GM18520 (cell line): ENCODE data around the gene SPATA6.
"Not testable (repeated sequence)": the region's sequence is repeated elsewhere in the genome, so short reads cannot be mapped to it uniquely, and the experiment has no call there.

Source experiments
- ATAC-seq: cut with Tn5 transposase; IDR thresholded peaks from one replicate; pipeline ENCODE4 v1.9.1; 2021; ENCODE audit not compliant: unreplicated experiment

The SPATA6 gene

DNA sequence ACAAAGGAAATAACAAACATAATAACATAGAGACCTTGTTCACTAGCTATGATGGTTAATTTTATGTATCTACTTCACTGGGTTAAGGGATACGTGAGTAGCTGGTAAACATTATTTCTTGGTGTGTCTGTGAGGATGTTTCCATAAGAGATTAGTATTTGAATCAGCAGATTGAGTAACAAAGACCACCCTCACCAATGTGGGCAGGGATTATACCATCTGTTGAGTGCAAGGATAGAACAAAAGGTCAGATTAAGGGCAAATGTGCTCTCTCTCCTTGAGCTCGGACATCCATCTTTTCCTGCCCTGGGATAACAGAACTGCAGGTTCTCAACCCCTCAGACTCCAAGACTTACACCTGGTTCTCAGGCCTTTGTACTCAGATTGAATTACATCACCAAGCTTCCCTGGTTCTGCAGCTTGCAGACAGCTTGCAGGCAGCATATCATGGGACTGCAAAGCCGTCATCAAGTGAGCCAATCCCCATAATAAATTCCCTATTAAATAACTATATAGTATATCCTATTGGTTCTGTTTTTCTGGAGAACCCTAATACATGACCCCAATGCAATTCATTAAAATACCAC is 9.2 kb downstream of the SPATA6 start:
- ATAC-seq, result no peak

DNA sequence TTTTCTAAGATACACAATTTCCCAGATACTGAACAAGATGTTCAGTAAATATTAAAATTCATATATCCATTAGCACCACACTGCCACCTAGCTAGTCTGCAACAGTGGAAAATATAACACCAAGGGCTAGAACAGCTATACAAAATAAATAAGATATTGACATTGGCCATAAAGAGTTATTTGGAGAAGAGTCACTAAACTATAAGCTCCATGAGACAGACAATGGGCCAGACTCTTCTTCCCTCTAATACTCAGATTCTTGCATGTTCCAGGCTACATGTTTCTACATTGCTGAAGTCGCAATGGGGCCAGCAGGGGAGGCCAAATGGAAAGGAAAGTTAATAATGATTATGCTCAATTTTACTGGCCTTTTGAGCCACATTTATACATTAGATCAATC is 21.5 kb downstream of the SPATA6 start:
- no peak for ATAC-seq

DNA sequence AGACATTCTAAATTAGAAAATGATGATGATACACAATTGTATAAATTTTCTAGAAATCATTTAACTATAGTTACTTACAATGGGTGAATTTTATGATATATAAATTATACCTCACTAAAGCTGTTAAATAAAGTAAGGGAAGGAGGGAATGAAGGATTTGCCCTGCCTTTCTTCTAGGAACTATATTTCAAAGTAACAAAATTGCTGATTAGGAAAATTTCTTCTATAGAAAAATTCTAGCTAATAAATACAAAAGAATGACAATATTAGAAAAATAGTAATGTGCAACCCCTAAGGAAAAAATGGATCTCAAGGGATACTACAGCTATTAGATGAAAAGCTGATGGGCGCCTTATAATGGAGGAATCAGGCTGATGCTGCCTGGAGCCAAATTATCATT is 23.1 kb downstream of the SPATA6 start:
- ATAC-seq, result no peak

DNA sequence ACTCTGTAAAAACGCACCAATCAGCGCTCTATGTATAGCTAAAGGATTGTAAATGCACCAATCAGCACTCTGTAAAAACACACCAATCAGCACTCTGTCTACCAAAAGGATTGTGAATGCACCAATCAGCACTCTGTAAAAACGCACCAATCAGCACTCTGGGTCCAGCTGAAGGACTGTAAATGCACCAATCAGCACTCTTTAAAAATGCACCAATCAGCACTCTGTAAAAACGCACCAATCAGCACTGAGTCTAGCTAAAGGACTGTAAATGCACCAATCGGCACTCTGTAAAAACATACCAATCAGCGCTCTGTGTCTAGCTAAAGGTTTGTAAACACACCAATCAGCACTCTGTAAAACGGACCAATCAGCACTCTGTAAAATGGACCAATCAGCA is 27.8 kb downstream of the SPATA6 start:
- not testable (repeated sequence) for ATAC-seq

DNA sequence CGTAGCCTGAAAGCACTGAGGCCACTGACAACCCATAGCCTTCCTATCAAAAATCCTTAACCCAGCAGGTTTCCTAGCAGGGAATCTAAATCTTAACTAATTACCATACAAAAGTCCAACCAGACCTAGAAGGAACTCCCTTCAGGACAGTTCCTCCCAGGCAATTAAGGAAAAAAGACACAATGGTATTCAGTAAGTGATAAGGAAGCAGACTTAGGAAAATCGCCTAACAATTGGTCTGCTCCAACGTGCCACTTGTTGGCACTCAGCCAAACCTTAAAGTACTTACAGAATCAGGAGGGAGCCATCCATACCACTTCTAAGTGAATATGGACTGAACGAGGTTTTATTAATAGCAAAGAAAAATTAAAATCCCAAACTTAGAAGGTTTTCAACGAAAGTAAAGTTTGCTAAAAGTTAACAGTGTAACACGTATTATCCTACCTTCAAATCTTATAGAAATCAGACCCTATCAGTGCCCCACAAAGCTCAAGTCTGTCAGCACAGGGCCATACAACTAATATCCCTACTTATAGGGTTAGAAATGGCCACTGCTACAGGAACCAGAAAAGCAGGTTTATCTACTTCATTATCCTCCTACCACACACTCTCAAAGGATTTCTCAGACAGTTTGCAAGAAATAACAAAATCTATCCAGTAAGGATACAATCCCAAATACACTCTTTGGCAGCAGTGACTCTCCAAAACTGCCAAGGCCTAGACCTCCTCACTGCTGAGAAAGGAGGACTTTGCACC is 29.0 kb downstream of the SPATA6 start:
- ATAC-seq, result no peak

DNA sequence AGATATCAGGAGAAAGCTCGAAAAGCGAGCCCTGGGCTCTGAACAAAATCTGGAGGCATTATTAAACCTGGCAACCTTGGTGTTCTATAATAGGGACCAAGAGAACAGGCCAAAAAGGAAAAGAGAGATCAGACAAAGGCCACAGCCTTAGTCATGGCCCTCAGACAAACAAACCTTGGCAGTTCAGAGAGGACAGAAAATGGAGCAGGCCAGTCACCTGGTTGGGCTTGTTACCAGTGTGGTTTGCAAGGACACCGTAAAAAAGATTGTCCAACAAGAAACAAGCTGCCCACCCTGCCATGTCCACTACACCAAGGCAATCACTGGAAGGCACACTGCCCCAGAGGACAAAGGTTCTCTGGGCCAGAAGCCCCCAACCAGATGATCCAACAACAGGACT is 31.2 kb downstream of the SPATA6 start:
- not testable (repeated sequence) for ATAC-seq

DNA sequence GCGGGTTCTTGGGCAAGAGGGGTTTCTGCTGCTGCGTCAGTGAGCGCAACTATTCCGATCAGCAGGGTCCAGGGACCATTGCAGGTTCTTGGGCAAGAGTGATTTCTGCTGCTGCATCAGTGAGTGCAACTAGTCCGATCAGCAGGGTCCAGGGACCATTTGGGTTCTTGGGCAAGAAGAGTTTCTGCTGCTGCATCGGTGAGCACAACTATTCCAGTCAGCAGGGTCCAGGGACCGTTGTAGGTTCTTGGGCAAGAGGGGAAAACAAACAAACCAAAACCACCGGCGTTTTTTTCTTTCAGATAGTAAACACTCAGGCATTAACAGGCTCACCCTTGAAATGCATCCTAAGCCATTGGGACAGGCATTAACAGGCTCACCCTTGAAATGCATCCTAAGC is 32.6 kb downstream of the SPATA6 start:
- no peak for ATAC-seq

DNA sequence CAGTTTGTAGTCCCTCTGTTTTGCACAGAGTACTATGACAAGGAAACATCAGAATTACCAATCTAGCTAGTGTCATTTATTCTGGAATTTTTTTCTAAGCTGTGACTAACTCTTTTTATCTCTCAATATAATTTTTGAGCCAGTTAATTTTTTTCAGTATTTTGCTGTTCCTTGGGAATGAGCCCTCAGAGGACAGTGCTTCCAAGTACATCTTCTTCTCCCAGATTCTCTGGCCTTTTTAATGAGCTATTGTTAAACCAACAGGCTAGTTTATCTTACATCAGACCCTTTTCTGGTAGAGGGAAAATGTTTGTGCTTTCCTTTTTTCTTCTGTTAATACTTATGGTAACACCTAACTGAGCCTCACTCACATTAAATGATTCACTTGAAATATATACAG is 34.6 kb downstream of the SPATA6 start:
- ATAC-seq, result not testable (repeated sequence)

DNA sequence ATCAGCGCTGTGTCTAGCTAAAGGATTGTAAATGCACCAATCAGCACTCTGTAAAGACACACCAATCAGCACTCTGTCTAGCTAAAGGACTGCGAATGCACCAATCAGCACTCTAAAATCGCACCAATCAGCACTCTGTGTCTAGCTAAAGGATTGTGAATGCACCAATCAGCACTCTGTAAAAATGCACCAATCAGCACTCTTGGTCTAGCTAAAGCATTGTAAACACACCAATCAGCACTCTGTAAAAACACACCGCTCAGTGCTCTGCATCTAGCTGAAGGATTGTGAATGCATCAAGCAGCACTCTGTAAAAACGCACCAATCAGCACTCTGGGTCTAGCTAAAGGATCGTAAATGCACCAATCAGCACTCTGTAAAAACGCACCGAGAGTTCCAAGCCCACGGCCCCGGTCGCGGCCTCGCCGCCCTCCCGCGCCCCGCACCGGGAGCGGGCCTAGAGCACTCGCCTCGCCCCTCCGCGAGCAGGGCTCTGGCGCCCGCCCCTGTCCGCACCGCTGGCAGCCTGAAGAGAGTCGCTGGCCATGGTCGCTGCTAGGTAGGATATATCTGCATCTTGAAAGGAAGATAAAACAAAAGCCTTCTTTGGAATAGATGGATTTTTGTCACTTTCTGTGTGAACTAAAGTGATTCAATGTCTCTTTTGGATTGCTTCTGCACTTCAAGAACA is 36.5 kb downstream of the SPATA6 start:
- ATAC-seq, result not testable (repeated sequence)

DNA sequence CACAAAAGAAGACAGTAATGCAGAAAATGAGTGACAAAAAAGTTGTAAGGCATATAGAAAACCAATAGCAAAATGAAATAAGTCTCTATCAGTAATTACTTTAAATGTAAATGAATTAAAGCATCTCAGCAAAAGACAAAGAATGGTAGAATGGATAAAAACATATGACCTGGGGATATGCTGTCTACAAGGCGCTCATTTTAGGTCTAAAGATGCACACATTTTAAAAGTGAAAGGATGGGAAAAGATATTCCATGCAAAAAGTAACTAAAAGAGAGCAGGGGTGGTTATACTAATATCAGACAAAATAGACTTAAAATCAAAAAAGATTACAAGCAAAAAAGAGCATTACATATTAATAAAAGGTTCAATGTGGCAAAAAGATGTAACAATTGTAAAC is 41.2 kb downstream of the SPATA6 start:
- ATAC-seq, result no peak

DNA sequence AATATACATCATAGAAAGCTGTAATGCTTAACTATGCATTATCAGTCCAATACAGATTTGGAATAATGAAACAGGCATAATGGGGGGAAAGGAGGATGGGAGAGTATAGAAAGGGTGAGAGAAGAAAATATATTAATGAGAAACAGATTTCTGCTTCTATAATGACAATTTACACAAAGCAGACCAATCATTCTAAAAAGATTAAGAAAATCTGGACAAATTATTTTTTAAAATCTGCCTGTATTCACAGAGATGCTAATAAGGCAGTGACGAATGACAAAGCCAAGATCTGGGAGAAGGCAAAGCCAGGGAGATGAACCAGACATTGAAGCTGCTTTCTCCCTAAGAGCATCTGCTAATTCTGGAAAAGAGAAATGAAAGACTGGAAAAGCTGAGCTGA is 50.0 kb downstream of the SPATA6 start:
- ATAC-seq, result no peak

DNA sequence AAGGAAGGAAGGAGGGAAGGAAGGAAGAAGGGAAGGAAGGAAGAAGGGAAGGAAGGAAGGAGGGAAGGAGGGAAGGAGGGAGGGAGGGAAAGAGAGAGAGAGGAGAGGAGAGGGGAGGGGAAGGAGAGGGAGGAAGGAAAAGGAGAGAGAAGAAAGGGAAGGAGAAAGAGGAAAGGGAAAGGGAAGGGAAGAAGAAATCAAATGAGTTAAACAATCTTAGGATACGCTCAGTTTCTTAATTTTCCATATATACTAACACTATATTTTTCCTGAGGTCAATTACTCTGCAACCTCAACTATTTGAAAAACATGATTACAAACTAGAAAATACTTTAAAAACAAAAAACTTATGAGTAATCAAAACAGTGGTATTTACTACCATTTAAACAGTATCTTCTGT is 53.3 kb downstream of the SPATA6 start:
- ATAC-seq, result no peak

DNA sequence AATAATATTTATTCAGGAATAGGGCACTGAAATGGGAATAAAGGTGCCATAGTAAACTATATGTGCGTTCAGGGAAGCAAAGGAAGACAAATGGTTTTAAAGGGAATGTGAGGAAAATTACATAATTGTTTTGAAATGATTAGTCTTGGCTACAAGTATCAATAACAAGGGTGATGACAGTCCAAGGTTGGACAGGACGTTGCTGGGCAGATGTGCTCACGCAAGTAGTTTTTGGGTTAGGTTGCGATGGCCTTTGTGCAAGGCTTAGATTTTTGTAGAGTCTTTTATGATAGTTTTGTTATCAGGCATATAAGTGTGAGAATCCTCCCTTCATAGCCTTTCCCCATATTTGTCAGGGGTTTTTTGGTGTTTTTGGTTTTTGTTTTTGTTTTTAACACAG is 57.0 kb downstream of the SPATA6 start:
- no peak for ATAC-seq

DNA sequence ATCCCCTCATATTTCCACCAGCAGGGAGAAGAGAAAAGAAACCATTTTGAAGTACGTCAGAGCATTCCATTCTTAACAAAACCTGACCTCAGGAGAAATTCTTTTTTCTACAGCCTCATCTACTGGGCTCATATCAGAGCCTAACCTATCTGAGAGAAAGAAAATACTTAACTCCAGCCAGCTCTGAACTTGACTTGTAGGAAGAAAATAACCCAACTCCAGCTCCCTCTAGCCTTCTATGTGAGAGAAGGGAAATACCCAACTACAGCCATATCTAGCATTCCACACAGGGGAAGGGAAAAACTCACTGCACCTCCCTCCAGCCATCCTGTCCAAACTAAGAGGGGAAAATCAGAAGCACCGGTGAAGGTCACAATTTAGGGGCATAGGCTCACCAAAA is 57.7 kb downstream of the SPATA6 start:
- no peak for ATAC-seq

DNA sequence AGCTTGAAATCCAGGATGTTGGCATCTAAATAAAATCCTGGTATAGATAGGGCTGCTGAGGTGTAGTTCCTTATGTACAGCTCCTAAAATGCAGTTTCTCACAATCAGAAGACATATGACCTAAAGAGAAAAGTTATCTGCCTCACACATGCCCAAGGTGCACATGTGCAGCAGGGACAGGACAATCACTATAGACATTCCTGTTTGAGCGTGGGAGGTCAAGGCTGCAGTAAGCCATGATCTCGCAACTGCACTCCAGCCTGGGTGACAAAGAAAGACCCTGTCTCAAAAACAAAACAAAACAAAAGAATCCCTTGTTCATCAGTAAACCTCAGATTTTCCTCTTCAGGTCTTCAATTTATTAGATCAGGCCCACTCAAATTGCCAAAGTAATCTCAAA is 66.1 kb downstream of the SPATA6 start:
- ATAC-seq, result no peak

DNA sequence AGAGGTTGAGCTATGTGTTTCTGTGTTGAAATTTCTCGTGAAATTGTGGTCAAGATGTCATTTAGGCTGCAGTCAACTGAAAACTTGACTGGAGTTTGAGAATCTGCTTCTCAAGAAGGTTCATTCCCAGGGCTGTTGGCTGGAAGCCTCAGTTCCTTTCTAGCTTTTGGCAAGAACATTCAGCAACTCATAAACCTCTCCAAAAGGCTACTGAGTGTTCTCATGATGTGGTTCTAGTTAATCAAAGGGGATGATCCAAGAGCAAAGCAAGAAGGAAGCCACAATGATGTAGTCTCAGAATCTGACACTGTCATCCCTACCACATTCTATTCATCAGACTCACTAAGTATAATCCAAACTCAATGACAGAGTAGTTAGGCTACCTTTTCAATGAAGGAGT is 66.6 kb downstream of the SPATA6 start:
- no peak for ATAC-seq

DNA sequence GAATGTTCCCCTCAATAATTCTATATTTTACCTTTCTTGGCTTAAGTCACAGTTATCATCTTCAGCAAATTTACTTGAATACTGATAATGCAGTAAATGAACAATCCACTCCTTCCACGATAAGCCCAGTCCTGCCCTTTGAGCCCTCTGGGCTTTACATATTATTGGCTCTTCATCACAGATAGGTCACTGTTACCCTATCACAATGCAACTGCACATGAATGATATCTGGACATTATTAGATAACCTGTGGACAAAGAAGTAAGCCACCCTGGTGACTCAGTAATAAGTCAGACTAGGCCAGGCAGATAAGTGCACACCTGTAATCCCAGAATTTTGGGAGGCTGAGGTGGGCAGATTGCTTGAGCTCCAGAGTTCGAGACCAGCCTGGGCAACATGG is 69.4 kb downstream of the SPATA6 start:
- ATAC-seq, result no peak

DNA sequence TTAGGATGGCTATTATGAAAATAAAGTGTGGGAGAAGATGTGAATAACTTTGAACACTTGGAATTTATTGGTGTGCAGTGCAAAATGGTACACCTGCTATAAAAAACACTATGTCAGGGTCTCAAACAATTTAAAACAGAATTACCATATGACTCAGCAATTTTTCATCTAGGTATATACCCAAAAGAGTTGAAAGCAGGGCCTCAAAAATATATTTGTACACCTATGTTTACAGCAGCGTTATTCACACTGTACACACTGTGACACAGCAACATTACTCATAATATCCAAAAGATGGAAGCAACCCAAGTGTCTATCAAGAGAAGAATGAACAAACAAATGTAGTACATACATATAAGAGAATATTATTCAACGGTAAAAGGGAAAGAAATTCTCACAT is 75.8 kb downstream of the SPATA6 start:
- ATAC-seq, result no peak

DNA sequence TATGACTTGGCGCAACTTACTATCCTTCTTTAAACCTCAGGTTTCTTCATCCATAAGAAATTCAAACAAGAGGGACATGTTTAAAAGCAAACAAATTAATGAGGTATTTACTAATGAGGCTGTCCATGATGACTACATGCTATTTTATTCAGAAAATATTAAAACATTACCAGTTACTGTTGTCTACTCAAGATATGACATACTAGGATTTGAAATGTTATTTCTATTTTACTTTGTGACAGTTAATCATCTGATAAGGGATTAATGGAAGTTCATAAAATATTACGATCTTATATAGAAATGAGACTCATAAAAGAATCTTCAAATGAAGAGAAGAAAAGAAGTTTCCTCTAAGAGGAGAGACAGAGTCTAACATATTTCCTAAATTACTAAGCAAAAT is 80.1 kb downstream of the SPATA6 start:
- ATAC-seq, result no peak

DNA sequence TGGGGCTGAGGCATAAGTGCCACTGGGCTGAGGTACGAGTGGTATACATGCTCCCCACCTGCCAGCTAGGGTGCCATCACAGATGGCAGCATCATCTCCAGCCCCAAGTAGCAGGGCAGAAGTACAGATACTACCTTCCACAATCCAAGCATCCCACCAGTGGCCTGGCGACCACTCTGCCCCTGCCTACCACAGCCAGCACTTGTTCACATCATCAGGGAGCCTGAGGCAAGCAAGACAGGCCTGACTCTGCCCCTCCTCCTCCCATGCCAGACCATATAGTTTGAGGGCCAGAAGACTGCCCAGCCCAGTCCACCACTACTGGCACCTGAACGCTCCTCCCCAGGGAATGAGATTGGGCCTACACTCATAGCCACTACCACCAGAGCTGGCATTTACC is 84.6 kb downstream of the SPATA6 start:
- no peak for ATAC-seq

DNA sequence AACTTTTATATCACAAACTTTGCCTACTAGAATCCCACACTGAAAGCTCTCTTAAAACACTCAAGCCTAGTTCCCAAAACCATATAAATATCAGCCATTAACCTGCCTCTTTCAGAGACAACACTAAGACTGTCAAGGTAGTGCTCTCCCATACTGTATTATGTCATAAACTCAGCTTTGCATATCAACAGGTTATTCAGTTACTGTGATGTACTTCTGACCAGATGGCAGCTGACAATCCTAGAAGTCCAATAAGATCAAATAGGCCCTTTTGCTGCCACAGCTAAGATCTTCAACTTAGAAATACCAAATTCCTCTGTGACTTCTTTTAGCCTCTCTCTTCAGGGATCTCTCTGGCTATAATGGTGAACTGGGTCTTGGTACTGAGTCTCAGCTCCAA is 97.2 kb downstream of the SPATA6 start:
- no peak for ATAC-seq

DNA sequence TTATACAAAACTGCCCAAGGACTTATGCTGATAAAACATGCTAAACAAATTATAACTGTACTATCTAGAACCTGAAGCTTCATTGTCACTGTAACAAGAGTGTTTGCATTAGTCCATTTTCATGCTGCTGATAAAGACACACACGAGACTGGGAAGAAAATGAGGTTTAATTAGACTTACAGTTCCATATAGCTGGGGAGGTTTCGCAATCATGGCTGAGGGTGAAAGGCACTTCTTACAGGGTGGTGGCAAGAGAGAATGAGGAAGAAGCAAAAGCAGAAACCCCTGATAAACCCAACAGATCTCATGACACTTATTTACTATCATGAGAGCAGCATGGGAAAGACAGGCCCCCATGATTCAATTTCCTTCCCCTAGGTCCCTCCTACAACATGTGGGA is 100.4 kb downstream of the SPATA6 start:
- ATAC-seq, result no peak
